Nephron (organoid): ENCODE measurements around the gene STPG4.
A peak's percentile ranks its signal among the peaks of the same experiment; 100 is the strongest.

ENCODE experiments used
- H3K27ac Mint-ChIP-seq, 3 experiments: 2 replicates each; pipeline ENCODE4 v1.8.0; 2020; ENCODE audit warnings: mixed read lengths in 3 of 3, mild to moderate bottlenecking in 2 of 3, moderate library complexity in 1 of 3
- H3K27me3 Mint-ChIP-seq: 2 replicates; pipeline ENCODE4 v1.8.0; 2021; ENCODE audit warnings: low read depth, mild to moderate bottlenecking, moderate library complexity, mixed read lengths
- H3K36me3 Mint-ChIP-seq: 2 replicates; pipeline ENCODE4 v1.8.0; 2020; ENCODE audit warnings: low read depth, mixed read lengths
- H3K4me1 Mint-ChIP-seq: 2 replicates; pipeline ENCODE4 v1.8.0; 2020; ENCODE audit warnings: mixed read lengths
- H3K4me3 Mint-ChIP-seq, 3 experiments: 2 replicates each; pipeline ENCODE4 v1.8.0; 2020; ENCODE audit warnings: mild to moderate bottlenecking in 3 of 3, mixed read lengths in 3 of 3, moderate library complexity in 2 of 3
- H3K9me3 Mint-ChIP-seq: 2 replicates; pipeline ENCODE4 v1.8.0; 2020; ENCODE audit warnings: mixed read lengths
- CTCF ChIP-seq, 3 experiments: fragments of 200-600 bp; sonication (generic); IDR thresholded peaks; one replicate each; pipeline ENCODE4 v1.5.0; 2021; ENCODE audit warnings: antibody characterized with exemption in 3 of 3; ENCODE audit not compliant: unreplicated experiment in 3 of 3

Gene STPG4

GRCh38 chr2:47046271-47046670 is 108.8 kb downstream of the STPG4 start:
- Mint-ChIP-seq H3K27me3 (peaks cover 4% of the 10 kb centered on the region), H3K36me3 (peaks cover 9% of the 10 kb centered on the region), H3K4me3 (no peak overlapping the region), H3K27ac (no peak overlapping the region), H3K4me1 (peaks cover 31% of the 10 kb centered on the region), H3K9me3 (no peaks in the 10 kb centered on the region)
- no peak for TF ChIP-seq CTCF (IDR thresholded peaks at IDR 0.05; ENCODE audit: unreplicated experiment in 3 of 3)

- H3K4me1 Mint-ChIP-seq: peaks cover 42% of the 10 kb centered on the region
- no peaks in the 10 kb centered on the region for H3K9me3 Mint-ChIP-seq
- H3K27ac Mint-ChIP-seq: peak overlapping the region; percentile 30 to 52 (median 47)
- no peak overlapping the region for H3K4me3 Mint-ChIP-seq
- H3K36me3 Mint-ChIP-seq: peaks cover 9% of the 10 kb centered on the region
- TF ChIP-seq CTCF (IDR thresholded peaks at IDR 0.05; ENCODE audit: unreplicated experiment in 3 of 3): no peak
- H3K27me3 Mint-ChIP-seq: peaks cover 4% of the 10 kb centered on the region
These were observed 111.2 kb downstream of the STPG4 start for GRCh38 chr2:47043891-47044239.

- Mint-ChIP-seq H3K4me3 (no peak overlapping the region), H3K4me1 (peaks cover 42% of the 10 kb centered on the region), H3K36me3 (peaks cover 9% of the 10 kb centered on the region), H3K9me3 (no peaks in the 10 kb centered on the region), H3K27me3 (peaks cover 4% of the 10 kb centered on the region), H3K27ac (peak overlapping the region; percentile 37 to 76 (median 65))
- no peak for TF ChIP-seq CTCF (IDR thresholded peaks at IDR 0.05; ENCODE audit: unreplicated experiment in 3 of 3)
These were observed 111.8 kb downstream of the STPG4 start for GRCh38 chr2:47043142-47043890.

- peaks cover 4% of the 10 kb centered on the region for H3K36me3 Mint-ChIP-seq
- peaks cover 4% of the 10 kb centered on the region for H3K27me3 Mint-ChIP-seq
- no peak for TF ChIP-seq CTCF (IDR thresholded peaks at IDR 0.05; ENCODE audit: unreplicated experiment in 3 of 3)
- H3K27ac Mint-ChIP-seq: peak overlapping the region in 1 of 3 experiments; percentile 76
- peaks cover 42% of the 10 kb centered on the region for H3K4me1 Mint-ChIP-seq
- no peaks in the 10 kb centered on the region for H3K9me3 Mint-ChIP-seq
- H3K4me3 Mint-ChIP-seq: no peak overlapping the region
These were observed 113.0 kb downstream of the STPG4 start for GRCh38 chr2:47041891-47042684.

- H3K4me1 Mint-ChIP-seq: peaks cover 47% of the 10 kb centered on the region
- H3K9me3 Mint-ChIP-seq: no peaks in the 10 kb centered on the region
- H3K4me3 Mint-ChIP-seq: no peak overlapping the region
- peak overlapping the region; percentile 27 to 87 (median 86) for H3K27ac Mint-ChIP-seq
- H3K36me3 Mint-ChIP-seq: peaks cover 4% of the 10 kb centered on the region
- peaks cover 7% of the 10 kb centered on the region for H3K27me3 Mint-ChIP-seq
- TF ChIP-seq CTCF (IDR thresholded peaks at IDR 0.05; ENCODE audit: unreplicated experiment in 3 of 3): no peak
These were observed 114.0 kb downstream of the STPG4 start for GRCh38 chr2:47041063-47041462.
